Neural cell (in vitro differentiated cells): ENCODE measurements around the gene PCDH15. TPM values are rescaled to one million over a fixed set of nuclear protein-coding genes. Genes with fewer than 3 reads are reported as not detected.

Experiments used
- H2AFZ ChIP-seq: fragments of 200-600, 300-800 bp; sonication (generic), shearing (Covaris generic); 2 replicates; pipeline ENCODE4 v1.6.0; 2014; ENCODE audit warnings: low read depth, mild to moderate bottlenecking, antibody characterized with exemption, low read length, moderate library complexity
- H3F3A ChIP-seq: fragments of 200-600 bp; shearing (Covaris generic); 2 replicates; pipeline ENCODE4 v1.6.1; 2016; ENCODE audit warnings: mild to moderate bottlenecking, moderate library complexity, mixed read lengths, antibody characterized with exemption, low read length; ENCODE audit not compliant: insufficient read depth, poor library complexity, severe bottlenecking
- H3K27ac ChIP-seq: fragments of 200-600, 300-800 bp; sonication (generic), shearing (Covaris generic); 2 replicates; pipeline ENCODE4 v1.5.1; 2014; ENCODE audit warnings: mild to moderate bottlenecking, low read length, moderate library complexity
- H3K27me3 ChIP-seq: fragments of 300-800, 200-600 bp; sonication (generic), shearing (Covaris generic); 2 replicates; pipeline ENCODE4 v1.6.0; 2014; ENCODE audit warnings: mild to moderate bottlenecking, low read depth, low read length, moderate library complexity; ENCODE audit not compliant: insufficient read depth
- H3K36me3 ChIP-seq: fragments of 300-800, 200-600 bp; sonication (generic), shearing (Covaris generic); 2 replicates; pipeline ENCODE4 v1.5.1; 2014; ENCODE audit warnings: mild to moderate bottlenecking, antibody characterized with exemption, low read length, moderate library complexity; ENCODE audit not compliant: insufficient read depth
- H3K4me2 ChIP-seq: fragments of 300-800, 200-600 bp; sonication (generic), shearing (Covaris generic); 2 replicates; pipeline ENCODE4 v1.6.0; 2014; ENCODE audit warnings: mild to moderate bottlenecking, low read length
- H3K4me3 ChIP-seq: fragments of 300-800, 200-600 bp; sonication (generic), shearing (Covaris generic); 2 replicates; pipeline ENCODE4 v1.5.1; 2014; ENCODE audit warnings: mild to moderate bottlenecking, low read length, moderate library complexity
- H3K79me2 ChIP-seq: fragments of 200-600 bp; shearing (Covaris generic); replicated peaks from 2 replicates; pipeline ENCODE4 v1.6.0; 2014; ENCODE audit warnings: mild to moderate bottlenecking, low read length, moderate library complexity; ENCODE audit not compliant: insufficient read depth
- H3K9ac ChIP-seq: fragments of 300-800, 200-600 bp; sonication (generic), shearing (Covaris generic); 2 replicates; pipeline ENCODE4 v1.6.1; 2016; ENCODE audit warnings: mild to moderate bottlenecking, low read length, mixed read lengths
- H3K9me2 ChIP-seq: fragments of 200-600 bp; shearing (Covaris generic); 2 replicates; pipeline ENCODE4 v1.6.1; 2016; ENCODE audit warnings: mild to moderate bottlenecking, low read length, mixed read lengths; ENCODE audit not compliant: insufficient read depth
- H3K9me3 ChIP-seq: fragments of 200-600, 300-800 bp; sonication (generic), shearing (Covaris generic); 2 replicates; pipeline ENCODE4 v1.6.1; 2016; ENCODE audit warnings: mild to moderate bottlenecking, mixed run types, low read length, moderate library complexity, mixed read lengths
- H4K20me1 ChIP-seq: fragments of 200-600 bp; shearing (Covaris generic); 2 replicates; pipeline ENCODE4 v1.6.1; 2016; ENCODE audit warnings: mild to moderate bottlenecking, mixed run types; ENCODE audit not compliant: insufficient read depth
- EZH2 ChIP-seq: fragments of 200-600, 300-800 bp; shearing (Covaris generic), sonication (generic); IDR thresholded peaks from 2 replicates; pipeline ENCODE4 v1.6.1; 2014; ENCODE audit warnings: antibody characterized with exemption, low read length, borderline replicate concordance, mild to moderate bottlenecking; ENCODE audit not compliant: insufficient read depth, poor library complexity, severe bottlenecking
- MXI1 ChIP-seq: fragments of 450-650 bp; conservative IDR thresholded peaks from 2 replicates; pipeline ENCODE4 v1.6.1; 2014; ENCODE audit warnings: antibody characterized with exemption, mild to moderate bottlenecking; ENCODE audit not compliant: poor library complexity, severe bottlenecking
- POLR2AphosphoS5 ChIP-seq: IDR thresholded peaks from 2 replicates; pipeline ENCODE4 v1.6.1; 2012
- TAF1 ChIP-seq: IDR thresholded peaks from 2 replicates; pipeline ENCODE4 v1.6.1; 2012; ENCODE audit warnings: low read depth
- polyA plus RNA-seq: library from polyadenylated mRNA; depleted of rRNA; stranded (reverse); fragments of >200 nt; gene quantifications from 2 replicates; pipeline ENCODE4 v1.2.3, GENCODE V29; 2014
- TF ChIP-seq, protein P1 (sequence below): fragments of 450-650 bp; IDR thresholded peaks from 2 replicates; pipeline ENCODE4 v1.5.1; 2014; ENCODE audit warnings: antibody characterized with exemption, mild to moderate bottlenecking, moderate library complexity; ENCODE audit not compliant: poor library complexity, severe bottlenecking
- TF ChIP-seq, protein P2 (sequence below): IDR thresholded peaks from 2 replicates; pipeline ENCODE4 v1.6.1; 2012; ENCODE audit warnings: borderline replicate concordance

PCDH15 gene
- polyA plus RNA-seq, 1 donor from 2014 or later: 1.2 TPM

DNA sequence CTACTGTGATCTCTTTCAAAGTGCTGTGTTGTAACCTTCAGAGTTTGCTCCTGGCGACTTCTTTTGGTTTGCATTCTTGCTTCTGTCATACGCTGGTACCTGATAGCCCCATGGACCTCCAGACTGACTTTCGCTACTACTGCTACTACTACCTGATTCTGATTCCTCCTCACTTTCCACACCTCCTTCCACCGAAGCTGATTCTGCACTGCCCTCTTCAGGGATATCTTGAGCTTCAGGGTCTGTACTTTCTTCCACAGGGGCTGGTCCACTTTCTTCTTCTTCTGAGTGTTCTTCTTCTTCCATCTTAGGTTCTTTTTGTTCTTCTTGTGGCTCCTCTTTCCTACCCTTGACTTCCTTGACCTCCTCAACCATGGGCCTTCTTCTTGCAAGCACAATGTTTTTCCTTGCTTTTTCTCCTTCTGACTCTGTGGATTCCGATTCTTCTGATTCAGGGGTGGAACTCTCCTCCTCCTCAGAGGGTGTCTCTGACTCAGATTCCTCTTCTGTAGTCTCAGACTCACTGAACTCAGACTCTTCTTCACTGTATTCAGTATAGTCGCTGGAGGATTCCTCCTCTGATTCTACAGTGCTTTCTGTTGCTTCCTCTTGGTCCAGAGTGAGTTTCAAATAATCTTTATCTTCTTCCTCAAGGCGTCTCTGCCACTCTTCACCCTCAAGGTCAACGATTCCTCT lies 992.2 kb downstream of the PCDH15 start:
- H3K79me2 ChIP-seq: no peaks in the 10 kb centered on the region
- H3K27me3 ChIP-seq: no peaks in the 10 kb centered on the region
- no peak overlapping the region for H3K27ac ChIP-seq
- no peaks in the 10 kb centered on the region for H3K9me2 ChIP-seq
- no peak overlapping the region for H3K4me3 ChIP-seq
- H3K9me3 ChIP-seq: no peaks in the 10 kb centered on the region
- no peaks in the 10 kb centered on the region for H3K36me3 ChIP-seq
- TF ChIP-seq TAF1 (no peak), POLR2AphosphoS5 (no peak)
- TF ChIP-seq, protein P1, sequence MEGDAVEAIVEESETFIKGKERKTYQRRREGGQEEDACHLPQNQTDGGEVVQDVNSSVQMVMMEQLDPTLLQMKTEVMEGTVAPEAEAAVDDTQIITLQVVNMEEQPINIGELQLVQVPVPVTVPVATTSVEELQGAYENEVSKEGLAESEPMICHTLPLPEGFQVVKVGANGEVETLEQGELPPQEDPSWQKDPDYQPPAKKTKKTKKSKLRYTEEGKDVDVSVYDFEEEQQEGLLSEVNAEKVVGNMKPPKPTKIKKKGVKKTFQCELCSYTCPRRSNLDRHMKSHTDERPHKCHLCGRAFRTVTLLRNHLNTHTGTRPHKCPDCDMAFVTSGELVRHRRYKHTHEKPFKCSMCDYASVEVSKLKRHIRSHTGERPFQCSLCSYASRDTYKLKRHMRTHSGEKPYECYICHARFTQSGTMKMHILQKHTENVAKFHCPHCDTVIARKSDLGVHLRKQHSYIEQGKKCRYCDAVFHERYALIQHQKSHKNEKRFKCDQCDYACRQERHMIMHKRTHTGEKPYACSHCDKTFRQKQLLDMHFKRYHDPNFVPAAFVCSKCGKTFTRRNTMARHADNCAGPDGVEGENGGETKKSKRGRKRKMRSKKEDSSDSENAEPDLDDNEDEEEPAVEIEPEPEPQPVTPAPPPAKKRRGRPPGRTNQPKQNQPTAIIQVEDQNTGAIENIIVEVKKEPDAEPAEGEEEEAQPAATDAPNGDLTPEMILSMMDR: no peak
- TF ChIP-seq, protein P2, sequence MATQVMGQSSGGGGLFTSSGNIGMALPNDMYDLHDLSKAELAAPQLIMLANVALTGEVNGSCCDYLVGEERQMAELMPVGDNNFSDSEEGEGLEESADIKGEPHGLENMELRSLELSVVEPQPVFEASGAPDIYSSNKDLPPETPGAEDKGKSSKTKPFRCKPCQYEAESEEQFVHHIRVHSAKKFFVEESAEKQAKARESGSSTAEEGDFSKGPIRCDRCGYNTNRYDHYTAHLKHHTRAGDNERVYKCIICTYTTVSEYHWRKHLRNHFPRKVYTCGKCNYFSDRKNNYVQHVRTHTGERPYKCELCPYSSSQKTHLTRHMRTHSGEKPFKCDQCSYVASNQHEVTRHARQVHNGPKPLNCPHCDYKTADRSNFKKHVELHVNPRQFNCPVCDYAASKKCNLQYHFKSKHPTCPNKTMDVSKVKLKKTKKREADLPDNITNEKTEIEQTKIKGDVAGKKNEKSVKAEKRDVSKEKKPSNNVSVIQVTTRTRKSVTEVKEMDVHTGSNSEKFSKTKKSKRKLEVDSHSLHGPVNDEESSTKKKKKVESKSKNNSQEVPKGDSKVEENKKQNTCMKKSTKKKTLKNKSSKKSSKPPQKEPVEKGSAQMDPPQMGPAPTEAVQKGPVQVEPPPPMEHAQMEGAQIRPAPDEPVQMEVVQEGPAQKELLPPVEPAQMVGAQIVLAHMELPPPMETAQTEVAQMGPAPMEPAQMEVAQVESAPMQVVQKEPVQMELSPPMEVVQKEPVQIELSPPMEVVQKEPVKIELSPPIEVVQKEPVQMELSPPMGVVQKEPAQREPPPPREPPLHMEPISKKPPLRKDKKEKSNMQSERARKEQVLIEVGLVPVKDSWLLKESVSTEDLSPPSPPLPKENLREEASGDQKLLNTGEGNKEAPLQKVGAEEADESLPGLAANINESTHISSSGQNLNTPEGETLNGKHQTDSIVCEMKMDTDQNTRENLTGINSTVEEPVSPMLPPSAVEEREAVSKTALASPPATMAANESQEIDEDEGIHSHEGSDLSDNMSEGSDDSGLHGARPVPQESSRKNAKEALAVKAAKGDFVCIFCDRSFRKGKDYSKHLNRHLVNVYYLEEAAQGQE: no peak
- no peaks in the 10 kb centered on the region for H4K20me1 ChIP-seq
- H3F3A ChIP-seq: no peaks in the 10 kb centered on the region
- no peak overlapping the region for H2AFZ ChIP-seq
- no peak overlapping the region for H3K9ac ChIP-seq
- H3K4me2 ChIP-seq: no peak overlapping the region

GRCh38 chr10:53786236-53786900 lies 1014.7 kb downstream of the PCDH15 start:
- Histone ChIP-seq H3K27ac (no peak overlapping the region), H3K9ac (no peak overlapping the region), H2AFZ (no peak overlapping the region), H3K79me2 (no peaks in the 10 kb centered on the region), H4K20me1 (no peaks in the 10 kb centered on the region), H3K4me3 (no peak overlapping the region), H3F3A (no peaks in the 10 kb centered on the region), H3K9me2 (no peaks in the 10 kb centered on the region), H3K9me3 (no peaks in the 10 kb centered on the region), H3K4me2 (no peak overlapping the region), H3K36me3 (no peaks in the 10 kb centered on the region), H3K27me3 (no peaks in the 10 kb centered on the region)
- TF ChIP-seq MXI1 (no peak), EZH2 (no peak), POLR2AphosphoS5 (no peak)
- TF ChIP-seq, protein P1: no peak
- TF ChIP-seq, protein P2: no peak
